Peyer's patch (tissue), 4 donors: ENCODE results near the gene S100A4. TPM values are rescaled to one million over a fixed set of nuclear protein-coding genes. Genes with fewer than 3 reads are reported as not detected.

Source experiments
- DNase-seq, 3 donors: peaks; one replicate each; pipeline ENCODE4 v3.0.0-alpha.2; 2017 to 2019
- H3K27ac ChIP-seq, 4 donors: fragments of 200-600 bp; sonication (generic); one replicate each; pipeline ENCODE4 v1.5.1; 2016 to 2019
- H3K27me3 ChIP-seq, 2 donors: fragments of 200-600 bp; sonication (generic); one replicate each; pipeline ENCODE4 v1.5.1; 2019
- H3K36me3 ChIP-seq, 3 donors: fragments of 200-600 bp; sonication (generic); one replicate each; pipeline ENCODE4 v1.5.1; 2016 to 2019
- H3K4me1 ChIP-seq, 4 donors: fragments of 200-600 bp; sonication (generic); one replicate each; pipeline ENCODE4 v1.5.1; 2016 to 2019
- H3K4me3 ChIP-seq, 4 donors: fragments of 200-600 bp; sonication (generic); 1 replicate in 3 of 4; 2 replicates in 1 of 4; pipeline ENCODE4 v1.5.1; 2016 to 2019; ENCODE audit warnings: mild to moderate bottlenecking in 1 of 4
- H3K9me3 ChIP-seq, 4 donors: fragments of 200-600 bp; sonication (generic); one replicate each; pipeline ENCODE4 v1.5.1; 2016 to 2019; ENCODE audit warnings: mild to moderate bottlenecking in 1 of 4
- POLR2A ChIP-seq, 2 donors: fragments of 450-650 bp; IDR thresholded peaks; one replicate each; pipeline ENCODE4 v1.5.1; 2017; ENCODE audit warnings: antibody characterized with exemption in 2 of 2, mild to moderate bottlenecking in 2 of 2, moderate library complexity in 2 of 2
- total RNA-seq, 4 donors: library from RNA; depleted of rRNA; stranded (reverse); fragments of >200 nt; gene quantifications; one replicate each; pipeline ENCODE4 v1.1.0, GENCODE V29; 2016
- TF ChIP-seq, protein P1 (sequence below), 6 experiments: fragments of 450-650 bp in 4 of 6; fragments of 200-600 bp in 2 of 6; sonication (generic) in 1 of 6; IDR thresholded peaks; one replicate each; pipeline ENCODE4 v1.5.1; 2017 to 2019; ENCODE audit warnings: antibody characterized with exemption in 6 of 6, mild to moderate bottlenecking in 3 of 6, moderate library complexity in 1 of 6

S100A4 gene
- total RNA-seq, 4 donors from 2014 or later: 38.2 to 435 (median 53.6) TPM

DNA sequence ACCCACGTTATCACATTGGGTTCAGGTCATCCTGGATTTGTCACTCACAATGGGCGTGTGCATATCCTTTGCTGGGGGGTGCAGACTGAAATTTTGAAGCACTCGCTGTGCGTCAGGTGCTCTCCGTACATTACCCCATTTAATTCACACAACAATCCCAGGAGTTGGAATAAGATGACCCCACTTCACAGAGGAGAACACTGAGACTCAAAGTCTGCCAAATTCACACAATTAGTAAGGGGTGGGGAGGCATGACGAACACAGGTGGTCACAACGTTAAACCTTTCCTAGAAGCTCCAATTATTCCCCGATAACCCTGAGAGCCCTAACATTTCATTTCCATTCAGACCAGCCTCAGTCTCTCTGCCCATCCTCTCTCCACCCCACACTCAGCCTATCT is 23.9 kb upstream of the S100A4 start:
- H3K4me3 ChIP-seq: no peak overlapping the region
- no peak overlapping the region for H3K27ac ChIP-seq
- no peak for TF ChIP-seq POLR2A (IDR thresholded peaks at IDR 0.05)
- TF ChIP-seq, protein P1, sequence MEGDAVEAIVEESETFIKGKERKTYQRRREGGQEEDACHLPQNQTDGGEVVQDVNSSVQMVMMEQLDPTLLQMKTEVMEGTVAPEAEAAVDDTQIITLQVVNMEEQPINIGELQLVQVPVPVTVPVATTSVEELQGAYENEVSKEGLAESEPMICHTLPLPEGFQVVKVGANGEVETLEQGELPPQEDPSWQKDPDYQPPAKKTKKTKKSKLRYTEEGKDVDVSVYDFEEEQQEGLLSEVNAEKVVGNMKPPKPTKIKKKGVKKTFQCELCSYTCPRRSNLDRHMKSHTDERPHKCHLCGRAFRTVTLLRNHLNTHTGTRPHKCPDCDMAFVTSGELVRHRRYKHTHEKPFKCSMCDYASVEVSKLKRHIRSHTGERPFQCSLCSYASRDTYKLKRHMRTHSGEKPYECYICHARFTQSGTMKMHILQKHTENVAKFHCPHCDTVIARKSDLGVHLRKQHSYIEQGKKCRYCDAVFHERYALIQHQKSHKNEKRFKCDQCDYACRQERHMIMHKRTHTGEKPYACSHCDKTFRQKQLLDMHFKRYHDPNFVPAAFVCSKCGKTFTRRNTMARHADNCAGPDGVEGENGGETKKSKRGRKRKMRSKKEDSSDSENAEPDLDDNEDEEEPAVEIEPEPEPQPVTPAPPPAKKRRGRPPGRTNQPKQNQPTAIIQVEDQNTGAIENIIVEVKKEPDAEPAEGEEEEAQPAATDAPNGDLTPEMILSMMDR (IDR thresholded peaks at IDR 0.05): no peak
- no peaks in the 10 kb centered on the region for H3K27me3 ChIP-seq
- no peaks in the 10 kb centered on the region for H3K36me3 ChIP-seq
- no peak for DNase-seq
- H3K4me1 ChIP-seq: peaks cover 12 to 47% (median 19%) of the 10 kb centered on the region in 4 donors
- H3K9me3 ChIP-seq: no peaks in the 10 kb centered on the region

DNA sequence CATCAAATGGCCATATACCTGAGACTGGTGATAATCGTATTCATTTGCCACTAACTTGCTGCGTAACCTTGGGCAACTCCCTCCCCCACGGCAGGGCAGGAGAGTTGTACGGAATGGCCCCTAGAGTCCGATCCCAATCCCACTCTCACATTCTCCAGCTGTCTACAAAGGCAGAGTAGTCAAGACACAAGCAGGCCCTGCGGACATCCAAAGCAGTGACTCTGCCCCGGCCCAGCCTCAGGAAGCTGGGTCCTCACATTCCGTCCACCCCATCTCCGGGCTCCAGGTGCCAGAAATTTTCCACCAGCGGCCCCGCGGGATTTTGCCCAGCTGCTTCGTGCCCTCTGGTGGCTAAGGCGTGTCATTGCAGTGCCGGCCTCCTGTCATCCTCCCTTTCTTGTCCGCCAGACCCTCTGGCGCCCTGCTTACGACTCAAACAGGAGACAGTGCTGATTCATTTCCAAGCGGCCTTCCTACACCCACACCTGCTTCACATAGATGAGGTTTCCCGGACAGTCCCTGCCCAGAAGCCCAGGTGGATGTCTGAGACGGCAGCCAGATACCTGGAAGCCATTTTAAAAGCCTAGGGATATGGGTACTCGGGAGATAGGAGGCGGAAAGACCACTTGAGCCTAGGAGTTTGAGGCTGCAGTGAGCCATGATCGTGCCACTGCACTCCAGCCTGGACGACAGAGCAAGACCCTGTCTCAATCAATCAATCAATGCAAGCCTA is 22.9 kb upstream of the S100A4 start:
- TF ChIP-seq, protein P1 (IDR thresholded peaks at IDR 0.05): peak; percentile 97 to 99 (median 98)
- TF ChIP-seq POLR2A (IDR thresholded peaks at IDR 0.05): no peak
- H3K4me3 ChIP-seq: peak overlapping the region in 2 of 4 donors; percentile 24 to 28

DNA sequence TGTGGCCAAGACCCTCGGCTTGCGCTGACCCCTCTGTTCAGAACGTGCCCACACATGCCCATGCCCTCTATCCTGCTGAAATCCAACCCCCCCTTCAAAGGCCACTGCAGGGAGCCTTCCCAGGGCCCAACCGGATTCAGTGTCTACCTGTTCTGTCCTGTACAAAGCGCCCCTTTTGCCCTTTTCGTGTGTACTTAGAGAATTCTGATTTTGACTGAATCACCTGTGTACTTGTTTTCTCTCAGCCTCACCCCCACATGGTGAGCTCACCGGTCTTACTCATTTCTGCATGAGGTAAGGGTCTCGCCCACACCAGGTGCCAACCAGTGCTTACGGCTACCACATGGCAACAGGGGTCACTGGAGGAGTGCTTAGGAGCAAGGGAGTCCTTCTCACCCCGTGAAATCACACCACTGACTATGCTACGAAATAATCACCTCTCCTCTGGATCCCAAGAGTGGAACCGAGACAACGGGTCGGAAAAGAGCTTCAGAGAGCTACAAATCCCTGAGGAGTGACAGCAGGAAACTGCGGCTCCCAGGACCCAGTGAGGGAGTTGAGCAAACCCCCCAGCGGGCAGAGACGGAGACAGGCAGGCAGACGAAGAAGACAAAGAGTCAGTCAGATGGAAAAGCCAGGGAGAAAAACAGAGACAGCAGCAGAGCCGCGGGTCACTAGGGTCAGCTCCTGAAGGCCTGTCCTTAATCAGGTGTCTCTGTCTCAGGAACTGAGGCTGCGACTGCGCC is 22.2 kb upstream of the S100A4 start:
- no peaks in the 10 kb centered on the region for H3K9me3 ChIP-seq
- peak overlapping the region in 1 of 4 donors; percentile 24 for H3K4me3 ChIP-seq
- no peaks in the 10 kb centered on the region for H3K27me3 ChIP-seq
- peak overlapping the region; percentile 69 to 95 (median 86) for H3K27ac ChIP-seq
- no peaks in the 10 kb centered on the region for H3K36me3 ChIP-seq
- TF ChIP-seq POLR2A (IDR thresholded peaks at IDR 0.05): no peak
- peaks cover 12 to 44% (median 19%) of the 10 kb centered on the region in 4 donors for H3K4me1 ChIP-seq
- no peak for DNase-seq

More for the DNA sequence above, 22.9 kb upstream of the S100A4 start:
- H3K36me3 ChIP-seq: no peaks in the 10 kb centered on the region
- peak overlapping the region; percentile 69 to 95 (median 86) for H3K27ac ChIP-seq
- no peaks in the 10 kb centered on the region for H3K9me3 ChIP-seq
- H3K27me3 ChIP-seq: no peaks in the 10 kb centered on the region
- peaks cover 12 to 47% (median 19%) of the 10 kb centered on the region in 4 donors for H3K4me1 ChIP-seq
- DNase-seq: peak; percentile 78 to 94 (median 94)

DNA sequence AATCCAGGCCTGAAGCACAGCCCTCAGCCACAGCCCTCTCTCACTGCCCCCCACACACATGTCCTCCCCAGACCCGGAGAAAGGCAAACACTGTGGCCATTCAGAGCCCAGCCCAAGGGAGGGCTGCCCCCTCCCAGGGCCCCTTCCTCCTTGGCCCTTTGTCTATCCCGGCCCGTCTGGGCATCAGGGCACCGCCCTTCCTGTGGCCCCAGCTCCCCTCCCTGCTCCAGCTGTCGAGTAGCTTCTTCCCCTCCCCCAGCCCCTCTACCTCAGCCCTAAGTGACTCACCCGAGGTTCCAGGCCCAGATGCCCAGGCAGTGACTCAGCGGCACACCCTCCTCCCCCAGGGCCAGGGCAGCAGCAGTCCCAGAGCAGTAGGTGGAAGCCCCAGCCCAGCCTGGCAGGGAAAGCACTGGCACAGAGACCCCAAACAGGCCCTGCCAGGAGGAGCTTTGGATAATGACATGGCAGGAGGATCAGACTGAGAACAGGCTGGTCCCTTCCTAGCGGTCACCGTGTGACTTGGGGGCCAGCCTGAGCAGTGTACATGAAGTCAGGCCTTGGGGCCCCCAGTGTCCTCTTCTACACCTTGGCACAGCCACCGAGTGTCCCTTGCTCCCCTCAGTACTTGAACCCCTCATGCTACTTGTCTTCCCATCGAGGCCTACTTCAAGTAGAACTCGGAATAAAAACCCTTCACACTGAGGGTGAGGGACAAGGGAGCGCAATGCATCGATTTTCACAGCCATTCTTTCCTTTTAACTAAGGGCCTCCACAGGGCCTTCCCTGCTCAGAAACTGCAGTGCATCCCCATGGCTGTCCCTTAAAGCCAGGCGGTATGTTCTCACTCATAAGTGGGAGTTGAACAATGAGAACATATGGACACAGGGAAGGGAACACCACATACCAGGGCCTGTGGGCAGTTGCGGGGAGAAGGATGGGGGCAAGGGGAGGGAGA is 21.1 kb upstream of the S100A4 start:
- TF ChIP-seq POLR2A (IDR thresholded peaks at IDR 0.05): peak; percentile 79 to 97
- TF ChIP-seq, protein P1 (IDR thresholded peaks at IDR 0.05): peak in 1 of 6 experiments; percentile 16
- DNase-seq: peak; percentile 64 to 97 (median 96)
- peaks cover 12 to 34% (median 19%) of the 10 kb centered on the region in 4 donors for H3K4me1 ChIP-seq
- H3K9me3 ChIP-seq: no peaks in the 10 kb centered on the region
- H3K27ac ChIP-seq: peak overlapping the region; percentile 69 to 99 (median 94)
- peak overlapping the region in 1 of 4 donors; percentile 25 for H3K4me3 ChIP-seq
- no peaks in the 10 kb centered on the region for H3K27me3 ChIP-seq
- no peaks in the 10 kb centered on the region for H3K36me3 ChIP-seq

DNA sequence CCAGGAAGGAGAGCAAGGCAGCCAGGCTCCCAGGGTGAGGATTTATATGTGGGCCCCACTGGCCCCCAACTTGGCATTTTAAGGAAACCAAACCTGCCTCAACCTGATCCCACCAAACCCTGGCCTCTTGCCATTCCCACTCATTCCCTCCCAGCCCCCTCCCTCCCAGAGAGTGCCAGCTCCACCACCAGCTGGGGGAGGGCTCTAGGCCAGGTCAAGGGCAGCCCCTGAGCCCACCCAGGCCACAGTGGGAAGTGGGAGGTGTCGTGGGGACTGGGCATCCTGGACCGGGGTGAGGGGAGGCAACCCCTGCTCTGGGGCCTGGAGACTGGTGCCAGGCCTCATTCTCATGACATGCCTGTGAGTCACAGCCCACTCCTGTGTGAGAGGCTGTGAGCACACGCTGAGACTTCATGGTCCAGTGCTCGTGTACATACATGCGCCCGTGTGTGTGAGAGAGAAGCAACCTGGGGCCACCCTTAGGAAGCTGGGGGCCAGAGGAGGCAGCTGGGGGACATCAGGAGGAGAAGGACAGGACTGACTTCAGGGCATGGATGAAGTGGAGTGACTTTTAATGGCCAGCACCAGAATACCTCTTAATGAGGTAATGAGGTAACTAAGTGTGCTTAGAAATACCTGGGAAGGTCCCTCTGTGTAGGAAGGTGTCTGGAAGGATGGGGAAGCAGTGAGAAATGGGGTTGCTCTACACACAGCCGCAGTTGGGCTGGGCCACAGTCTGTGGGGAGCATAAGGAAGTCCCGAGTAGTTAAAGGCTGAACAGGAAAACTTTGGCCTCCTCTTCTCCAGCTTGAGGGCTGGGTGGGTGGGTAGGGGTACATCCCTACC is 20.1 kb upstream of the S100A4 start, which contains the start of gene S100A2:
Gene S100A2, minus strand, starts transcription at position 316 of the 846 bp plus-strand sequence. CDS start 1,967 bp downstream, outside the sequence.
- H3K27me3 ChIP-seq: no peaks in the 10 kb centered on the region
- H3K27ac ChIP-seq: peak within 1 kb of the TSS; percentile 69 to 99 (median 94)
- TF ChIP-seq, protein P1 (IDR thresholded peaks at IDR 0.05): no peak
- peak in 1 of 2 donors; percentile 81 for TF ChIP-seq POLR2A (IDR thresholded peaks at IDR 0.05)
- DNase-seq: peak in 2 of 3 donors; percentile 69 to 84
- H3K4me1 ChIP-seq: peaks cover 12 to 33% (median 19%) of the 10 kb centered on the region in 4 donors
- H3K36me3 ChIP-seq: no peaks in the 10 kb centered on the region
- no peaks in the 10 kb centered on the region for H3K9me3 ChIP-seq
- H3K4me3 ChIP-seq: peak within 1 kb of the TSS in 1 of 4 donors; percentile 25
